Choroid plexus epithelial cell (primary cell): Measurements from ENCODE around the gene BHMT2.
A peak's percentile ranks its signal among the peaks of the same experiment; 100 is the strongest.

Experiments
- DNase-seq: peaks from one replicate; pipeline ENCODE4 v3.0.0-alpha.2; 2010; ENCODE audit warnings: low read depth
- H3K4me3 ChIP-seq: 2 replicates; pipeline ENCODE4 v1.5.1; 2011; ENCODE audit warnings: low read depth, mild to moderate bottlenecking, control low read depth, low read length, moderate library complexity
- TF ChIP-seq, protein P1 (sequence below): conservative IDR thresholded peaks from 2 replicates; pipeline ENCODE4 v1.5.1; 2011; ENCODE audit warnings: low read depth, mild to moderate bottlenecking, control low read depth, inconsistent platforms, low read length, moderate library complexity

Gene BHMT2

GRCh38 chr5:79025054-79025472 lies 44.5 kb upstream of the BHMT2 start:
- TF ChIP-seq, protein P1, sequence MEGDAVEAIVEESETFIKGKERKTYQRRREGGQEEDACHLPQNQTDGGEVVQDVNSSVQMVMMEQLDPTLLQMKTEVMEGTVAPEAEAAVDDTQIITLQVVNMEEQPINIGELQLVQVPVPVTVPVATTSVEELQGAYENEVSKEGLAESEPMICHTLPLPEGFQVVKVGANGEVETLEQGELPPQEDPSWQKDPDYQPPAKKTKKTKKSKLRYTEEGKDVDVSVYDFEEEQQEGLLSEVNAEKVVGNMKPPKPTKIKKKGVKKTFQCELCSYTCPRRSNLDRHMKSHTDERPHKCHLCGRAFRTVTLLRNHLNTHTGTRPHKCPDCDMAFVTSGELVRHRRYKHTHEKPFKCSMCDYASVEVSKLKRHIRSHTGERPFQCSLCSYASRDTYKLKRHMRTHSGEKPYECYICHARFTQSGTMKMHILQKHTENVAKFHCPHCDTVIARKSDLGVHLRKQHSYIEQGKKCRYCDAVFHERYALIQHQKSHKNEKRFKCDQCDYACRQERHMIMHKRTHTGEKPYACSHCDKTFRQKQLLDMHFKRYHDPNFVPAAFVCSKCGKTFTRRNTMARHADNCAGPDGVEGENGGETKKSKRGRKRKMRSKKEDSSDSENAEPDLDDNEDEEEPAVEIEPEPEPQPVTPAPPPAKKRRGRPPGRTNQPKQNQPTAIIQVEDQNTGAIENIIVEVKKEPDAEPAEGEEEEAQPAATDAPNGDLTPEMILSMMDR: peak; percentile 98
- DNase-seq: peak; percentile 84
- peak overlapping the region; percentile 38 for H3K4me3 ChIP-seq

- TF ChIP-seq, protein P1: no peak
- no peak for DNase-seq
- no peak overlapping the region for H3K4me3 ChIP-seq
Observed at GRCh38 chr5:79030663-79031484, 38.7 kb upstream of the BHMT2 start.

GRCh38 chr5:79031485-79031867 lies 38.1 kb upstream of the BHMT2 start:
- TF ChIP-seq, protein P1: no peak
- no peak overlapping the region for H3K4me3 ChIP-seq
- no peak for DNase-seq

GRCh38 chr5:79032031-79032695 lies 37.4 kb upstream of the BHMT2 start:
- peak; percentile 9 for DNase-seq
- no peak overlapping the region for H3K4me3 ChIP-seq
- TF ChIP-seq, protein P1: no peak

GRCh38 chr5:79032782-79033181 lies 36.8 kb upstream of the BHMT2 start:
- H3K4me3 ChIP-seq: no peak overlapping the region
- TF ChIP-seq, protein P1: no peak
- no peak for DNase-seq

- H3K4me3 ChIP-seq: no peak overlapping the region
- TF ChIP-seq, protein P1: no peak
- DNase-seq: no peak
Observed at GRCh38 chr5:79035237-79035636, 34.3 kb upstream of the BHMT2 start.
